ENCODE measurements around the gene COG8. TPM values are rescaled to one million over a fixed set of nuclear protein-coding genes. Genes with fewer than 3 reads are reported as not detected.

The COG8 gene
- total and polyA plus RNA-seq, 2 of the 8 experiments (the other 6 are each of a cell fraction or from before 2014, with no cell fraction given): 49.1 to 55.6 TPM

- POLR2A ChIA-PET (ENCODE audit: partially characterized antibody): no interaction called here
- TF ChIP-seq RFX5 (IDR thresholded peaks at IDR 0.05; ENCODE audit: borderline replicate concordance, low read depth, low read length): no peak
- no peak for TF ChIP-seq SP1 (IDR thresholded peaks at IDR 0.05; ENCODE audit: low read depth, low read length)
- TF ChIP-seq POLR2A (IDR thresholded peaks at IDR 0.05; ENCODE audit: control extremely low read depth in 1 of 2, low read depth in 2 of 2, low read length in 2 of 2): no peak
- TF ChIP-seq KDM5A (IDR thresholded peaks at IDR 0.05; ENCODE audit: low read length): no peak
- TF ChIP-seq ASH2L (IDR thresholded peaks at IDR 0.05; ENCODE audit: low read length): no peak
- TF ChIP-seq PHF8 (conservative IDR thresholded peaks at IDR 0.05; ENCODE audit: low read depth, low read length): no peak
- no peak for TF ChIP-seq EGR1 (IDR thresholded peaks at IDR 0.05; ENCODE audit: borderline replicate concordance, low read depth, low read length)
- no peak for TF ChIP-seq GABPA (IDR thresholded peaks at IDR 0.05; ENCODE audit: borderline replicate concordance, insufficient read depth, low read length)
- TF ChIP-seq RNF2 (IDR thresholded peaks at IDR 0.05; ENCODE audit: borderline replicate concordance, low read depth, low read length, missing control alignments, poor library complexity, severe bottlenecking): no peak
- no peak for TF ChIP-seq CBX8 (IDR thresholded peaks at IDR 0.05; ENCODE audit: borderline replicate concordance, low read depth, low read length)
- no peak for TF ChIP-seq ZNF274 (IDR thresholded peaks at IDR 0.05; ENCODE audit: borderline replicate concordance, extremely low read depth, low read length)
- TF ChIP-seq SP4 (IDR thresholded peaks at IDR 0.05; ENCODE audit: low read length): no peak
- no peak for TF ChIP-seq SRF (IDR thresholded peaks at IDR 0.05; ENCODE audit: low read depth, low read length)
These were observed 46.0 kb downstream of the COG8 start for GRCh38 chr16:69293401-69293800.

More at GRCh38 chr16:69293401-69293800, 46.0 kb downstream of the COG8 start:
- WGBS, 2 experiments (ENCODE audit: extremely low coverage in 1 of 2, insufficient coverage in 1 of 2, insufficient read length in 1 of 2, insufficient replicate concordance in 2 of 2, low coverage in 1 of 2, low lambda C conversion rate in 2 of 2, missing lambda C conversion rate in 1 of 2): 91% methylated on average over 3 of the region's 3 CpGs; no CpG with 5 or more reads in 1 of the 2 experiments
- Histone ChIP-seq H2AFZ (ENCODE audit: low read length) (no peak overlapping the region), H3K4me1 (replicated peaks in 1 of 4; ENCODE audit: control insufficient read depth in 3 of 4, insufficient read depth in 4 of 4, low read length in 3 of 4) (no peaks in the 10 kb centered on the region), H2BK12ac (ENCODE audit: low read depth, low read length) (no peak overlapping the region), H4K91ac (replicated peaks; ENCODE audit: insufficient read length, low read length) (no peak overlapping the region), H2BK120ac (replicated peaks; ENCODE audit: low read depth, low read length) (no peak overlapping the region), H2BK20ac (ENCODE audit: low read length) (no peak overlapping the region), H3K9me3 (ENCODE audit: insufficient read depth in 2 of 2, low read depth in 1 of 2, low read length in 1 of 2) (no peaks in the 10 kb centered on the region), H4K8ac (ENCODE audit: extremely low read depth, insufficient read depth, low read length) (no peak overlapping the region), H3K14ac (ENCODE audit: insufficient read length) (no peak overlapping the region), H3K4me2 (ENCODE audit: insufficient read depth in 1 of 2, low read depth in 2 of 2, low read length in 2 of 2) (no peak overlapping the region), H3K23ac (ENCODE audit: insufficient read length) (no peak overlapping the region), H3K4me3 (ENCODE audit: extremely low read depth in 1 of 4, insufficient read depth in 2 of 4, low read depth in 3 of 4, low read length in 4 of 4) (no peak overlapping the region), H2BK5ac (ENCODE audit: low read depth, low read length) (no peak overlapping the region), H3K56ac (replicated peaks; ENCODE audit: insufficient read length, low read depth, low read length) (no peak overlapping the region), H3K27ac (ENCODE audit: low read depth, low read length) (no peak overlapping the region), H3K23me2 (ENCODE audit: low read depth, low read length) (no peaks in the 10 kb centered on the region), H3K79me1 (ENCODE audit: low read depth, low read length) (no peaks in the 10 kb centered on the region), H4K20me1 (replicated peaks in 1 of 2; ENCODE audit: control insufficient read depth in 1 of 2, insufficient read depth in 2 of 2, low read length in 2 of 2) (no peaks in the 10 kb centered on the region), H4K5ac (ENCODE audit: insufficient read length, low read depth, low read length) (no peak overlapping the region), H3K79me2 (ENCODE audit: control insufficient read depth in 1 of 2, insufficient read depth in 2 of 2, low read length in 2 of 2) (no peaks in the 10 kb centered on the region), H3K9ac (replicated peaks in 1 of 4; ENCODE audit: extremely low read depth in 1 of 4, low read depth in 3 of 4, low read length in 3 of 4) (no peak overlapping the region), H2BK15ac (ENCODE audit: low read length) (no peak overlapping the region), H3K4ac (replicated peaks; ENCODE audit: insufficient read length, low read depth, low read length) (no peak overlapping the region), H3K18ac (ENCODE audit: extremely low read depth, low read length) (no peak overlapping the region), H2AK5ac (ENCODE audit: low read depth, low read length) (no peak overlapping the region), H3K27me3 (replicated peaks in 1 of 4; ENCODE audit: control insufficient read depth in 3 of 4, extremely low read depth in 1 of 4, insufficient read depth in 3 of 4, low read length in 3 of 4) (no peaks in the 10 kb centered on the region), H3K36me3 (ENCODE audit: control insufficient read depth in 2 of 4, insufficient read depth in 4 of 4, low read length in 3 of 4) (no peaks in the 10 kb centered on the region)
- FAIRE-seq (no peak), DNase-seq (ENCODE audit: low read depth in 1 of 2, low spot score in 2 of 2) (no peak)
- CTCF ChIA-PET (ENCODE audit: partially characterized antibody): no interaction called here
